ENCODE measurements around the gene ARHGAP31.
"Not testable (repeated sequence)": the region's sequence is repeated elsewhere in the genome, so short reads cannot be mapped to it uniquely, and the experiment has no call there.

DNA sequence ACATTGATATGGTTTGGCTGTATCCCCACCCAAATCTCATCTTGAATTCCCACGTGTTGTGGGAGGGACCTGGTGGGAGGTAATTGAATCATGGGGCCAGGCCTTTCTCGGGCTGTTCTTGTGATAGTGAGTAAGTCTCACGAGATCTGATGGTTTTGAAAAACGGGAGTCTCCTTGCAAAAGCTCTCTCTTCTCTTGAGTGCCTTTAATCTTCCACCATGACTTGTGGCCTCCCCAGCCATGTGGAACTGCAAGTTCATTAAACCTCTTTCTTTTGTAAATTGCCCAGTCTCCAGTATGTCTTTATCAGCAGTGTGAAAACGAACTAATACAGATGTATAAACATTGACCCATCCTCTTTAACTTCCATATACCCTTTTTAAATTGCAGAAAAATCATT, 26.6 kb downstream of the ARHGAP31 start:
- not testable (repeated sequence) for TF ChIP-seq POLR2A (IDR thresholded peaks at IDR 0.05; ENCODE audit: low read length); GATA1 (IDR thresholded peaks at IDR 0.05; ENCODE audit: low read depth, low read length)
